CMK (cell line): ENCODE data around the gene CHD1.

Source experiments
- DNase-seq: peaks from one replicate; pipeline ENCODE4 v3.0.0-alpha.2; 2010; ENCODE audit warnings: low read depth

Gene CHD1

DNA sequence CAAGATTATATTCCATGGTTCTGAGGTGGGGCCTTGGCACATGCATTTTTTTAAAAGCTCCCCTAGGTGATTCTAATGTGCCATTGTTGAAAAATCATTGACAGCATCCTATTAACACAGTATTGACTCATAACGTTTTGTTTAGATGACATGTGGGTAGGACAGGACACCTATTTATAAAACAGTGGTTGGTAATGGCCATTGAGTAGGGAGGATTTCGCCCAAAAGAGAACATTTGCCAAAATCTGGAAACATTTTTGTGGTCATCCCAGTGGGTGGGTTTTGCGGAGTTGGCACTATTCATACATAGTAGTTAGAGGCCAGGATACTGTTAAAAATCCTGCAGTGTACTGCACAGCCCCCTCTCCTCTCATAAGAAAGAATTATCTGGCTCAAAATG is 6.4 kb upstream of the CHD1 start:
- no peak for DNase-seq

DNA sequence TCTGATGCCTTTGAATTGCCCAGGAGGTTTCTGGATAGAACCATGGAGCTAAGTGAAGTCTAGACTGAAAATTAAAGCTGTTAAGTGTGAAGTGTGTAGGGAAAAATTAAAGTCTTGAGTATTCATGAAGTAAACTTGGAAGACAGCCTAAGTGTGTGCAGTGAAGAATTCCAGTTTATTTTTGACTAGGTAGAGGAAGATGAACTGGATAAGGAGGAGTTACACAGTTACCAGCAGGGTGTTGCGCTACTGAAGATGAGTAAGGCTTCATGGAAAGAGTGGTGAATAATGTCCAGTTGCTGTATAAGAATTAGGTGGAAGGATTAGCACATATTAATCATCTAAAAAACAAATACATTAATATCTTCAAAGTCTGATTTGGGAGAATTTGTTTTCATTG is 5.7 kb upstream of the CHD1 start:
- DNase-seq, result no peak

DNA sequence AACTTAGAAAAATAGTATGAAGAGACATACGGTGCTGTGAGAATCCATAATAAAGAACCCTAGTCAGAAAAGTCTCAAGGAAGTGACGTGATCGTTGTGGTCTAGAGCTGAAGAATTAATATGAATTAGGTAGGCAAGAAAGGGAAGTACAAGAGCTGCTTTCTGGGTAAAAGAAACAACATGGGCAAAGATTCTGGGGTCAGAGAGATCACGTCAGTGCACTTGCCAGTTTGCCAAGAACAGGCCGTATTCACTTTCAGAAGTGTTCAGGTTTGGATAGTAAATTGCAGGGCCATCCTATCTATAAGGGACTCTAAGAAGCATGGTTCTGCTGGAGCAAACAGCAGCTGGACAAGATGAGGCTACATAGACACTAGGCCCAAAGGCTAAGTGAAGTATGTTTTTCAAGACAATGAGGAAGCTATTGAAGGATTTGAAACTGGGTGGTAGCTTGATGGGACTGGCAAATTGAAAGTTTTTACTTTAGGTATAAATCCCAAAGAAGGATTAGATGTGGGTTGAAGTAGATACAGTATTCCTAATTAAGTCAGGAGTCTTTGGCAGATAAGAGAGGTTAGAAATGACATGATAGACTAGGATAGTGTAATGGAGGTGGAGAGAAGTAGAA is 4.8 kb upstream of the CHD1 start:
- peak; percentile 31 for DNase-seq

DNA sequence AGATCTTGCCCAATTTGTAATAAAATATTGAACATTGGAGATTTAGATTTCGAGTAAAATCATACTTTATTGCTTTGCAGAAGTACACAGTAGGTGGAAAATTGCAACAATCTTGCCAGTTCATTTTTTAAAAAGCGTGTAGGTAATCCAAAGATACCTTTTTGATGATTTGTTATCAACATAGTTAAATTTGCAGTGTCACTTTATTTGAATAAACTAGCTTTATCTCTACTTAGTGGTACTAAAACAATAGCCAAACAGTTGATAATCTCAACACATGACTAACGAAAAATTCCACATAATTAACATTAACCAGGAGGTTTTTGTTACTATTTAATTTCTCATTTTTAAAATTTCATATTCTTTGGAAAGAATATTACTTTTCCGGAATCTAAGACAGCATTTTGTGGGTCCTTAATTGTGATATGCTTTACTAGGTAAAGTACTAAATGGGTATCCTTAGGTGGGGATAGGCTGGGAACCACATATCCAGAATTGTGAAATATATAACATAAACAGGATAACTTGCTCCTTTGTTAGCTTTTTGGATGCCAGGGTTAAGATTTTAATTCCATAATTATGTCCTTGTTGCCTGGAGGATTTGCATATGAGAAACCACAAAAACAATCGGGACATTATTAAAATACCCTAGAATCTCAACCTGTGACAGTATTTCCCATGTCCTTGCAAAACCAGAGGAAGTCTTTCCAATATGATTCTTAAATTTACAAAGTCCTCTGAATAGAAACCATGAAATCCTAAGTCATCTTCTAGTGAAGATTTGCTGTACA is 2.4 kb upstream of the CHD1 start:
- no peak for DNase-seq

DNA sequence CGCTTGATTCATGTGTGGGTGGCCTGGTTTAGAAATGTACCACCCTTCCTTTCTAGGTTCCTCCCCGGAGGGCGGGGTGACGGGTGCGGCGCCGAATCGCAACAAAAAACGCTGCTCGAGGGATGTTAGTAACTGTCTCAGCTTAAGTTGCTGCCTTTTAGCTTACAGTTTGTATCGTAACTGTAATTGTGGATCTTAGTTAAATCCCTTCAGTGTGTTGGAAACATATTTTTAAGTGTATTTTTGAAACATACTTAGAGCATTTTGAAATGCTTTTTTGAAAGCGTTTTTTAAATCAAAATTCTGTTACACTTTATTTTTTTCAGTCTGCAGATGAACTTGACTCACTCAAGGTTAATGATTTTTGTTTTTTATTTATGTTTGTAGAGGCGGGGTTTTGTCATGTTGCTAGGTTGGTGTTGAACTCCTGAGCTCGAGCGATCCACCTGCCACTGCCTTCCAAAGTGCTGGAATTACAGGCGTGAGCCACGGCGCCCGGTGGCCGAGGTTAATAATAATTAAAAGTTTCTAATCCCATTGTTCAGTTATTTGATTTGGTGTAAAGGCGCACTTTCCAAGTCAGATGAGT is 997 bp upstream of the CHD1 start:
- no peak for DNase-seq

DNA sequence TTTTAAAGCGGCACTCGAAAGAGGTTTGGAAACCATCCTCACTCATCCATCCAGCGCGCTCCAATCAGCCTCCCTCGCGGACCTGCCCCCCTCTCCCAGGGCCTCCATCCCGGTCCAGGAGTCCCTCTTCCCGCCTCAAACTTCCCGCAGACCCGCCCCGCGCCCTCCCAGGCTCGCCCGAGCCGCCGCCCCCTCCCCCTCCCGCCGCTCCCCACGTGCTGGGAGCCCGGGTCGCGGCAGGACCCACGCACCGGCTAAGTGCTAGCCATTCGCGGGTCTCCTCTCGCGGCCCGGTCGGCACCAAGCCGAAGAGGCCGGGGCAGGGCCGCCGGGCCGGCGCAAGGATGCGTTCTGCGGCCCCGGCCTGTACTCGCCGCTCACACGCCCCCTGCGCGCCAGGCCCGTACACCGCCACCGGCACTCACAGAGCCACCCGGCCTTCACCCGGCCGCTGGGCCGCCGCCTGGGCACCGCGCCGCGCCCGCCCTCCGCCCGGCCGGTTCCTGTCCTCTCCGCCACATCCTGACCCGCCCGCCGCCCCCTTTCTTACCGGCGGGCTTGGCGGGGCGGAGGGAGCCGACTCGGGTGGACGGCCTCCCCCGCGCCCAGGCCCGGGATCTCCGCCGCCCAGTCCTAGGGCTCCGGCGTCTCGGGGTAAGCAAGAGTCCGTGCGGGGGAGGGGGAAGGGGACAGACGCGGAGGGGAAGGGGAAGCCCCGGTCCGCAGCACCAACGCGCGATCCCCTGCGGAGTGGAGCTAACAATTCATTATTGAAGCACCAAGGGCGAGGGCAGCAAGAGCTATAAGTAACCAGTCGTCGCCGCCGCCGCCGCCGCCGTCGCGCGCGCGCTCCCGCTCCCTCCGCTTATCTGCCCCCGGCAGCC is 576 bp downstream of the CHD1 start:
- no peak for DNase-seq

DNA sequence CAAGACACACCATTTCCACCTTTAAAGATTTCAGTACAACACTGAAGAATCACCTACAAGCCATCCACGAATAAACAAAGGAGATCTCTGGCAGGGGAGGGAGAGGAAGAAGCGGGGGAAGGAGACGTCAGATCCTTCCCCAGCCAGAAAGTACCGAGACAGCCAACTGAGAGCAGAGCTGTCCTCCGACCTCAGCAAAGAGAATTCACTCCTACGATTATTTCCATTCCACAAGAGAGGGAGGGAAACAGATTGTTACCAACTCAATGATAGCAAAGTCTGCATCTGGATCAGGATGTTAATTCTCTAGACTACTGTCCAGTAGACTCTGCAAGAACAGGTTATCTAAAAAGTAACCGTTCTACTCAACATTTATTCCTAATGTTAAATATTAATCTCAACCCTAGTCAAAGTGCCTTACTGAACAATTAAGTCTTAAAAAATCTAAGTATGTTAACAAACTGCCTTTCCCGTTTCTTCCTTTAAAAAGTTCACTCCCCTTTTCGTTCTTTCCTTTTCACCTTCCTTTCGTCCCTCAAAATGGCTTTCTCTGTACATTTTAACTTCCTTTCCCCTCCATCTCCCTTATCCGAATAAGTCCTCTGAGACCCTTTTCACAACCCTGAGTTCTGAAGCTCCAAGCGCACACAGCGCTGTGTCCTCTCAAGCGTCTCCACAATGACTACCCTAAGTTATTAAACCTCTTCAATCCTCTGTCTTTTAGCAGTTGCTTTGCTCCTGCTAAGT is 1.4 kb downstream of the CHD1 start:
- DNase-seq, result no peak

DNA sequence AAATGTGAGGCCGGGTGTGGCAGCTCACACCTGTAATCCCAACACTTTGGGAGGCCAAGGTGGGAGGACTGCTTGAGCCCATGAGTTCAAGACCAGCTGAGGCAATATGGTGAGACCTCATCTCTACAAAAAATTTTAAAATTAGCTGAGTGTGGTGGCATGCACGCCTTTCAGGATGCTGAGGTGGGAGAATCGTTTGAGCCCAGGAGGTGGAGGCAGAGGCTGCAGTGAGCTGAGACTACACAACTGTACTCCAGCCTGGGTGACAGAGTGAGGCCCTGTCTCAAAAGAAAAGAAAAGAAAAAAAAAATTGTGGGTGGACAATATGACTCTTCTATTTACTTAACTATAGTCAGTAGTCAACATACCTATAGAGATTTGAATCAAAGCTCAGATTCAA is 4.8 kb downstream of the CHD1 start:
- DNase-seq, result no peak

DNA sequence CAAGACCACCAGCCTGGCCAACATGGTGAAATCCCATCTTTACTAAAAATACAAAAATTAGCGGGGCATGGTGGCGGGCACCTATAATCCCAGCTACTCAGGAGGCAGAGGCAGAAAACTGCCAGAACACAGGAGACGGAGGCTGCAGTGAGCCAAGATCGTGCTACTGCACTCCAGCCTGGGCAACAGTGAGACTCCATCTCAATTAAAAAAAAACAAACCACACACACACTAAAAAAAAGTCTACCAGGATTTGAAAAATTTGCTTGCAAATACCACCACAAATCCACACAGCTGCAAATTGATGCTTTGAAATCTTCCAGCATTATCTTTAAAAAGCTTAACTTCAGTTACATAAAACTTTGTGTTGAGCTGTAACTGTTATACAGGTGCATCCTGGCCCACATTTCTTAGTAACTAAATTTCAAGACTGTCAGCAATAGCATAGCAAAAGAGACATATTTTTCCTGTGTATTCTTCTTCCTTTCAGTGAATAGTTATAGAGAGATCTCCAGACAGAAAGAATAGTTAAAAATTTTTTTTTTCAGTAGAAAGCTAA is 6.8 kb downstream of the CHD1 start:
- no peak for DNase-seq

DNA sequence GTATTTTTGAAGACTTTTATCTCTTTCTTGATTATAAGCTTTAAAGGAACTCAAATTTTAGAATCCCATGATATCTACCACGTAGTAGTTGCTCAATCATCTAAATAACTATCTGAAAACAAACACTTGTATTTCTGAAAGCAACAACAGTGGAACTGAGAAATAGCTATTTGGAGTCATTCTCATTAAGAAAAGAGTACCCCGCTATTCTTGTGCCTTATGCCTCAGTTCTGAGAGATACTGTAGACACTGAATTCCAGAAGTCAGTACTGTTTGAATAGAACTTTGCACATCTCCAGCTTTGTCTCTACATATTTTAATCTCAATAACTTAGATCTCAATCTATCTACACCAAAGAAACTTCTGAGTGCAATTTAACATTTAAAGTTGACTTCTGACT is 11.4 kb downstream of the CHD1 start:
- DNase-seq, result no peak

DNA sequence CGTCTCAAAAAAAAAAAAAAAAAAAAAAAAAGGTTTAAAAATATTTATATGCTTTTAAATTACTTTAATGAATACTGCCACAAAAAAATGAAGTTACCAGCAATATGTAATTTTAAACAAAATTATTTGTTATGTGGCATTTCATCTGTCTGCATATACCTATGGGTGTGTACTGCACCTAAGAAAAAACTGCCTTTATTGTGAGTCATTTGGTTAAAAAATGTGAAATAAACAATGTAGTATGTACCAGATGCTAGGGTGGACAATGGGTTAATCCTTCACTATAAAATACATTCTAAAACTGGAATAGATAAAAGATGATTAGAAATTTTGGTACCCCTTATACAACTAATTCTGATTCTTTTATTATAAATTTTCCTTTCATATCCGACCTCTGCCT is 12.3 kb downstream of the CHD1 start:
- DNase-seq, result no peak

DNA sequence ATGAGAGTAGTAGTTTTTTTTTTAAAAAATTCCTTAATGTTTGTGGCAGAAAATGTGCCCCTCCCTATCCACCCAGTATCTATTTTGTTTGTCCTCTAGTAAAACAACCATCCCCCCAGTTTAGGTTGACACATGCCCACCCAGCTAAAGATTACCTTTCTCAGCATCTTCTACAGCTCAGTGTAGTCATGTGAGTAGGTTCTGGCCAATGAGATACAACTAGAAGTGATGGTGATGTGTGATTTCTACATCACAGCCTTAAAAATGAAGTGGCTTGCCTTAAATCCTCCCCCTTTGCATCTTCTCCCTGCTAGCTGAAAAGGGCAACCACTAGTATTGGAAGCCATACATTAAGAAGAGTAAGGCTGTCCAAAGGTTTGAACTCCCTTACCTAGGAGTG is 14.9 kb downstream of the CHD1 start:
- DNase-seq, result no peak

DNA sequence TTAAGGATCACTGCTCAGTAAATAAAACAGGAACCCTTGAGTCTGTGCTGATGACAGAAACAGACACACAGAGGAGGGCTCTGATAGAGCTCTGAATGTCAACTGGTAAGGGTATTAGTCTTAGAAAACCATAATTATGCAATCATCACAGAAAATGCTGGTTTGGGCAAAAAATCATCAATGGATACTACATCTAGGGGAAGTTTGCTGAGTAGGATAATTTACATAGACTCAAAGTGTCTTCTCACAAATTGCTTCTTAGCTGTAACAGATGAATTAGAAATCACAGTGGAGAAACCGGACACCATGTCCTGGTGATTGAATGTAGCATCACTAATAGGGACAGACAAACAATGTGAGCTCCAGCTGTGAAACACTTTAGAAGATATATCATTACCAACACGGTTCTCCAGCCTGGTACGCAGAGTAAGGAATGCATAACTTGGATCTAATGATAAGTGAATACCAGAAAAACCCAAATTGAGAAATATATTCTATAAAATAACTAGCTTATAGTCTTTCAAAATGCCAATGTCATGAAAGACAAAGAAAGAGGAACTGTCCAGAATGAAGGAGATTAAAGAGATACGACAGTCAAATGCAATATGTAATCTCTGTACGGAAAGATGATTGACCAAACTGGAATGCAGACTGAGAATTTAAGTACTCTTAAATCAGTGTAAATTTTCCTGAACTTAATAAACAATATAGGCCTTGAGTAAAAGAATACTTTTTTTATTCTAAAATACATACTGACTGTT is 17.3 kb downstream of the CHD1 start:
- DNase-seq, result no peak

DNA sequence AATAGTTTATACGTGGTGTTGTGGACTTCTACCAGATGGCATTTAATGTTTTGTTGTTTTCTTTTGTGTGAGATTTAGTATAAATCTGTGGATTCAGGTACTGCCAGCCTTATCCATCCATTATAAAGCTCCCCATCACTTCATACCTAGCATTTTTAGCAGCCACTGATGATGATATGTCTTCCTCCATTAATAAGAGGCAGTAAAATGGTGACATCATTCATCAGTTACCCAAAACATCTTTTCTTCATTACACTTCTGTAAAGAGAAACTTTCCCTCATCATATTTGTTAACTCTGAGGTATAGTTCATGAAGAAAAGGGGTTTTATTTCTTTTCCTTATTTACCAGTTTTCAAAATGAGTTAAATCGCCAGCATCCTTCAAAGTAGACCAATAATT is 19.4 kb downstream of the CHD1 start:
- DNase-seq, result no peak

DNA sequence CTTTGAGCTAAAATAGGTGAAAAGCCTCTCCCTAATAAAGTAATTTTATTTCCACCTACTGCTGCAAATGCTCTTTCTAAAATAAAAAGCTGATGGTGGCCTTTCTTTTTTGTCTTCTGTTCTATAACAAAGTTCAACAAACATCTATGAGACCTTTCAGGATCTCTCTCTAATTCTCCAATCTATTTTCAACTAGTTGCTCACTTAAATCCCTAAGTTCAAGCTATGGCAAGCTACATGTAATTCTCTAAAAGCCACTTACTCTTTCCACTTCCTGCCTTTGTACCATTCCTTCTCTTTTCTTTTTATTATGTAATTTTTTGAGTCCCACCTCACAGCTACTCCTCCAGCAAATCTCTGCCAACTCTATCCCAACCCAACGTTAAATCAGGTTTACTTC is 20.9 kb downstream of the CHD1 start:
- no peak for DNase-seq

DNA sequence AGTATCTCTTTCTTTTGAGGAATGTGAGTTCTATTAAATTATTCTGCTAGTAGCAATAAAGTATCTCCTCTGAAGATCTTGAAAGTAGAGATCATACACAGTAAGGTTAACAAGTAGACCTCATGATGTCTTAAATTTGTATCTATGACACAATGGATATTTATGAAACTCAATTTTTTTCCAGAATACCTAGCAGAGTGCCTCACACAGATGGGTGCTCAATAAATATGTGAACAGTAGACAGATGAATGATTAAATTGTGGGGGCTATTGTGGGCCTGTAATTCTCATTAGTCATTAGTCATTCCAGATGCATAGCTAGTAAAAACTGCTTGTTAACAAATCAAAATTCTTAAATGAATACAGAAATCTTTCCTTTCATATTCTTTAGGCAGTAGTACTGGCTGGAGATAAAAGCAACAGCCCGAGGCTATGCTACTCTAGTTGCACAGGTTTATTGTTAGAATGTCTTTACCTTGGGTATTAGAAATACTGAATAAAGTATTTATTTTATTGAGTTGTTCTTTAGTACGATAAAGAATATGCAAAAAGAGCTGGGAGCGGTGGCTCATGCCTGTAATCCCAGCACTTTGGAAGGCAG is 22.0 kb downstream of the CHD1 start:
- no peak for DNase-seq

DNA sequence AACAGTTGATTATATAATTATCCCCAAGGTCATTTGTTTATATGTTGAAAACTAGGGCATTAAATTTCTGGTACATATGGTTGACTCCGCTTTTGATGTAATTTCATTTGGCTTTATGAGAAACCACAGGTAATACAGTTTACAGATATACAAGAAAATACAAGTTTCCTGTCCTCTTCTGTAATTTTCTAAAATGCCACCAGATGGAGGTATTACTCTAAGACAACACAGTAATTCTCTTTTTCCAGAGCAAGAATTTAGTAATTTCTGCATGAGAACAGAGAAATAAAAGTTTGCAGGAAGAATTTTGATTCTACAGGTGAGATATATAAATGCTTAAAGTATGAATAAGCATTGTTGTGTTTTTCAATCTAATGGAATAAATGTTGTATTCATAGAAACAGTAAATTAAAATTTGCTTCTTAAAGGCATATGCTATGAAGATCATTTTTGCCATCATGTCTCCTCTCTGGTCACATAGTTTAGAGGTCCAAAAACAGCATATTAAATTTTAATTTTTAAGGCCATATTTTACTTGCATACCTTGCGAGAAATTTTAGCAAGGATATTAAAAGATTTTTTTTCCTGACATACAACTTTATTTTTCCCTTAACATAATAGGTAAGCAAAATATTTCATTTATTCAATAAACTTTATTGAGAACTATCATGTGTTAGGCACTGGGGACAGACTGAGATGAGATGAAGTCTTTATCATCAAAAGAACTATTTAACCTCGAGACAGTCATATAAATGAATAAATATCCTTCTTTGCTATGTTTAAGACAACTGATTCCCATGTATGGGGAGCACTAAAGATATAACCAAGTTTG is 22.7 kb downstream of the CHD1 start:
- no peak for DNase-seq

DNA sequence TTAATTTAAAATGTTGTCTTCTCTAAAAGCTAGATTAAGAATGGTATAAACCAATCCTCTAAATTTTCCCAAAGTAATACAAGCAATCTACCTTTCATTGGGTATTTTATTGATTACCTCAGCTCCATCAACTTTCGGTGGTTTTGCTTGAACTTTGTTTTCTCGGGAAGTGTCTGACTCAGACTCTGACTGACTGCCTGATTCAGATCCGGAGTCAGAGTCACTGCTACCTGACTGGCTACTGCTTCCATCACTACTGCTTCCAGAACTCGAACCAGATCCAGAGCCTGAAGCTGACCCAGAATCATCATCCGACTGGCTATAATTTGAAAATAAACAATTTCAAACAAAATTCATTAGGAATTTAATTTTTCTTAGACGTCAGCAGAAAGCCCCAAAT is 24.0 kb downstream of the CHD1 start:
- no peak for DNase-seq

DNA sequence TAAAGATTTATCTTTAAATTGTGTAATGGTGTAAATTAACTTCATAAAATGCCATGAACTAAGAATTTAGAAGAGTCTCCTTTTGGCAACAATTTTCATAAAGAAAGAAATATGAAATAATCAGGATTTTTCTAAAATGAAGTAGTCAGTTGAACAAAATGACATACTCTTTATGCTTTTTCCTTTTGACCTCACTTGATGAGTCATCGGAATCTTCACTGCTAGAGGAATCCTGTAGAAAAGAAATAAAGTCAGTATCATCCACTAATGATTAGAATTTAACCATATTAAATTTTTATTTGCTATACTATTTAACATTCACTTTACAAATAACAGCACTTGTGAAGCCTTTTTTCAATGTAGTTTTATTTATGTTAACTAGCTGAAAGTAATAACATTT is 26.1 kb downstream of the CHD1 start:
- no peak for DNase-seq

DNA sequence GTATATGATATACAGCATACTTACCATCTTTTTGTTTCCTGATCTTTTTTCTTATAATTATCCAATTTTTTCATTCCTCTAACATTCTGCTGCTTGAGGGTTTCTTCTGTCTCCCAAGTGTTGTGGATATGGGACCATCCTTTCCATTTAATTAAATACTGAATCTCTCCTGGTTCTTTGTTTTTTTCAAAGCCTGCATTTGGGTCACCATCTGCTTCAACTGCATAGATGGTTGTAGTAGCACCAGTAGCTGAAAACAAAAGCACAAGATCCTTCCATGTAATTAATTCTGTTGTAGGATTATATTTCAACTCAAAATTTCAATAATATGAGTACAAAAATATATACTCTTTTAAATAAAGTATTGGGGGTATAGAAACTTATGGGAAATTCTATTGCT is 29.4 kb downstream of the CHD1 start:
- DNase-seq, result no peak
